Fibroblast of the conjunctiva (primary cell): Measurements from ENCODE around the gene THY1.
"Not testable (repeated sequence)": the region's sequence is repeated elsewhere in the genome, so short reads cannot be mapped to it uniquely, and the experiment has no call there.

Source experiments
- DNase-seq: peaks from one replicate; pipeline ENCODE4 v3.0.0-alpha.2; 2010; ENCODE audit warnings: low read depth

Gene THY1

DNA sequence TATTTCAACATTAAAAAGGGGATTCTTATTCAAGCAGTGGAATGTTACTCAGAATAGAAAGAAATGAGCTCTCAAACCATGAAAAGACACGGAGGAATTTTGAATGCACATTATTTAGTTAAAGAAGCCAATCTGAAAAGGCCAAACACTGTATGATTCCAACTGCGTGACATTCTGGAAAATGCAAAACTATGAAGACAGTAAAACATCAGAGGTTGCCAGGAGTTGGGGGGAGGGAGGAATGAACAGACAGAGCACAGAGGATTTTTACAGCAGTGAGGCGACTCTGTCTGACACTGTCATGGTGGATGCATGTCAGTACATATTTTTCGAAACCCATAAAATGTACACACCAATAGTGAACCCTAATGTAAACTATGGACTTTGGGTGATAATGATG lies 22.9 kb upstream of the THY1 start:
- DNase-seq: no peak

DNA sequence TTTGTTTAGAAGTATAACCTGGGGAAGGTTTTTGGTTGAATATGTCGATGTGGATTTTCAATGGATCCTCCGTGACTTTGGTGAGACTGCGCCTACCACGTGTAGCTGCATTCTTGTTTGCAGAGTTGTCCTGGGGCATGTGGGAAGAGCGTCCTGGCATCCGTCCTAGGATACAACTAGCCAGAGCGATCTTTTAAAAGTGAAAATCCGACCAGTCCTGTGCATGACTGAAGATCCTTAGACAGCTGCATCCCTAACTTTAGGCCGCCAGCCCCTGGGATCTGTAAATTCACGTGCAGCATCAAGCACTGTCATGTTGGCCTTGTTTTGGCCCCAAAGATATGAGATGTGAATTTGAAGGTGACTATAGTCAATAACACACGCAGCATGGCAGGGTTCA lies 22.4 kb upstream of the THY1 start:
- no peak for DNase-seq

- DNase-seq: no peak
Measured at GRCh38 chr11:119441898-119442243, 18.9 kb upstream of the THY1 start.

- DNase-seq: no peak
Measured at GRCh38 chr11:119438599-119438998, 15.6 kb upstream of the THY1 start.

GRCh38 chr11:119437521-119437920 lies 14.5 kb upstream of the THY1 start:
- not testable (repeated sequence) for DNase-seq

GRCh38 chr11:119436711-119437110 lies 13.7 kb upstream of the THY1 start:
- DNase-seq: no peak

DNA sequence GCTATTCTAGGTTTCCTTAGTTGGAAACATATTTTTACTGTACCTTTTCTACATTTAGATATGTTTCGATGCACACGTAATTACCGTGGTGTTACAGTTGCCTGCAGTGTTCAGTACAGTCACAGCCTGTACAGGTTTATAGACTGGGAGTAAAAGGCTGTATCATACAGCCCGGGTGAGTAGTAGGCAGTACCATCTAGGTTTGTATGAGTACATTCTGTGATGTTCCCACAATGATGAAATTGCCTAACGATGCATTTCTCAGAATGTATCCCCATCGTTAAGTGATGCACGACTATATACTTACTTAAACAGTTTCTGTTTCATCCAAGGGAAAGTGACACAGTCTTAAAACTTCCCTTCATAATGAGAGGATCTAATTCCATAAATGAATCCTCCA lies 13.1 kb upstream of the THY1 start:
- DNase-seq: no peak

DNA sequence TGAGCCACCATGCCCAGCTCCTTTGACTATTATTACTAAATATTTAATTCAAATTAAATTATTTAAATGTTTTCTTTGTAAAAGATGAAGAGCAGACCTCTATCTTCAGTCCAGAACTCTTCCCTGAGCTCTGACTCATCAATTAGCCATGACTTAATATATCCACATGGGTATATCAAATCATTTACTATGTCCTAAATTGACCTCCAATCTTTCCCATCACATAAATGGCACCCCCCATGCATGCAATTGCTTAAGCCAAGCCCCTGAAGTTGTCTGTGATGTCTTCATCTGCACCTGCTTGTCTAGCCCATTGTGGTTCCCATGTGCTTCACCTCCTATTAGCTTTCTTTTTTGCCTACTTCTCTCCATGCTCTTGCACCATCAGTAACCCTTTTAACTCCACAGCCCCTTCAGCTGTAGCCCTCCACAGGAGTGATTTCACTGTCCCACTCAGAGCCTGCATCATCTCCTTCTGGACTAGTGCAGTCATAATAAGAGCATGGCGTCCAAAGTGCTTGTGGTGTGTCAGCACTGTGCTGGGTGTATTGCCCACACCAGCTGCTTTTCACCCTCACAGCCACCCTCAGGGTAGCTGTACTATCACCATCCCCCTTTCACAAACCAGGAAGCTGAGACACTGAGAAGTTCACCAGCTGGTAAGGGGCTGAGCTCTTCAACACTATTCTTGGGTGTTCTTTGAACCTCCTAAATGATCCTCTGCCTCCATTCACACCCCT lies 11.8 kb upstream of the THY1 start:
- DNase-seq: no peak

GRCh38 chr11:119433358-119433725 lies 10.4 kb upstream of the THY1 start:
- DNase-seq: no peak

GRCh38 chr11:119432484-119433357 lies 9.7 kb upstream of the THY1 start:
- peak; percentile 90 for DNase-seq

DNA sequence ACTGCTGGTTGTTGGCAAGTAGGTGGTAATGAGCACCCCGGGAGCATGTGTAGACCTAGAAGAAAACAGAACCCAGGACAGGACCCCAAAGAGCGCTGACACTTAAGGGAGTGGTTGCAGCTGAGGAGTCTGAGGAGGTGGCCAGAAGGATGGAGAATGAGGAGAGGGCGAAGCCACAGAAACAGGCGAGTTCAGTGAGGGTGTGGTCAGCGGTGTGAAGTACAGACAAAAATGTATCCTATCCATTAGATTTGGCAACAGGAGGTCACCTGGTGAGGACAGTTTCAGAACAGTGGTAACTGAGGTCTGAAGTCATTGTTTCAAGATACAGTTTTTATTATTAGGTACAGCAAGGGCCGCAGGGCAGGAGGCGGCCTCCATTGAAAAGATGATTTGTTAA lies 8.6 kb upstream of the THY1 start:
- no peak for DNase-seq

DNA sequence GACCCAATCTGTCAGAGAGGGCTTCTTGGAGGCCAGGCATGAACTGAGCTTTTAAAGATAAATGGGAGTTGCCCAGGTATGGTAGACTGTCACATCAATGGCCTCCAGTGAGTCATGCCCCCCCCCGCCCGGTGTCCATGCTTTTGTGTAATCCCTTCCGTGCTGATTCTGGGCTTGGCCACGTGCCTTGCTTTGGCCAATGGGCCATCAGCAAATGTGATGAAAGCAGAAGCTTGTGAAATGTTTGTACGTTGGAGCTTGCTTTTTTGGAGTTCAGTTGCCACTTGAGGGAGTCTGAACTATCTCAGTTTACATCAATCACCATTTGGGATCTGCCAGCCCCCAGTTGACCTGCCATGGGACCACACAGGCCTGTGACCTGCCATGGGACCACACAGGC lies 4.3 kb upstream of the THY1 start:
- no peak for DNase-seq

GRCh38 chr11:119426142-119426541 lies 3.2 kb upstream of the THY1 start:
- DNase-seq: no peak

- DNase-seq: no peak
Measured at GRCh38 chr11:119424775-119425174, 1.8 kb upstream of the THY1 start.

DNA sequence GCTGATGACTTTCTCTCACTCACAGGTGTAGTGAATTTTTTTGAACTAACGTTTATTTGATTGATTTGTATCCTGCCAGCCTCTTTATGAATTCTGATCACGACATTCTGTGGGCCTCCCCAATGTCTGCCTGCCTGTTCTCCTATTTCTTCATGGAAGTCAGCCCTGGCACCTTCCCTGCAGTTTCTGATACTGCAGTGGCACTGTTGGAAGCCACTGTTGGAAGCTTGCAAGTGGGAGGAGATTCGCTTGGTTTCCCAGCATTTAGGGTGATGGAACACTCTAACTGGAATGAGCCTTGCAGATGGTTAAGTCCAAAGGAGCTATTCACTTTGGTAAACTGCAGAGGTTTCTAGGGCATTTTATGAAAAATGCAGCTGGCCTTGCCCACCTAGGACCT lies 1.3 kb upstream of the THY1 start:
- no peak for DNase-seq

- DNase-seq: no peak
Measured at GRCh38 chr11:119423509-119424254, 710 bp upstream of the THY1 start.

DNA sequence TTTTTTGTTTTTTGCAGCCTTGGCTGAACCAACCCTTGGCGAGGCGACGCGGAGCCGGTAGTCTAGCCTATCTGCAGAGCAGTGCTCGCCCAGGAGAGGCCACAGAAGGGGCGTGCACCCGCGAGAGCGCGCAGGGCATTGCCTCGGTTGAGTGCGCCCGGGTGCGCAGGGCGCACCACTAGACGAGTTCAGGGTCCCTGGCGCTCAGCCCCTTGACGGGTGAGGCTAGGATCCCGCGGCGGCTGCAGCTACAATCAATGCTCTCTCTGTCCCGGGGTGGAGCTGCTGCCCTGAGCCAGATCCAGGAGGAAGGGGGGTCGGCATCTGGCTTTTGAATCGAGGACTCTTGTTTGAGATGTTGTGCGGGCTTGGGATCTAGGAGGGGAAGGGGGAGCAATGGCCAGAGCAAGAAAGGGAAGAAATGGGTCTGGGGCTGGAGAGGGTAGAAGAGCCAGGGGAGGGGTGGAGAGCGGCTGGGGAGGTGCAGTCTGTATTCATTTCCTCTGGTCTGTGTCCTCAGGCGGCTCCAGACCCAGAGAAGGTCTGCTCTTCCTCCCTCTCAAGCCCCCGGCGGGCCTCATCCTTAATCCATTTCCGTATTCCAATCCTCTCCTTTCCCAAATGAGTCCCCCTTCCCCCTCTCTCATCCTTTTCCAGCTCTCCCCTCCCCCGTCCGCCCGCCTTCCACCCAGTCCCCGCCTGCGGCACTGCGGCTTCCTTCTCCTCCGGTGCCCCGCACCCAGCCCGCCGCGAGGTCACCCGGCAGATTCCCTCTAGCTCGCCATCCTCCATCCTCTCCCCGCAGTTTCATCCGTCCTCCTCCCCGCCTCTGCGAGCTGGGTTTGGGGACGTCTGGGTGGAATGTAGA lies 797 bp downstream of the THY1 start:
- DNase-seq: no peak

- no peak for DNase-seq
Measured at GRCh38 chr11:119421351-119421750, 1.6 kb downstream of the THY1 start.

GRCh38 chr11:119420631-119421030 lies 2.3 kb downstream of the THY1 start:
- DNase-seq: no peak

- DNase-seq: no peak
Measured at GRCh38 chr11:119419834-119420492, 3.0 kb downstream of the THY1 start.

GRCh38 chr11:119419246-119419645 lies 3.7 kb downstream of the THY1 start:
- no peak for DNase-seq
